GM21381 (cell line): ENCODE results near the gene CROCC2.

Experiments
- ATAC-seq: cut with Tn5 transposase; IDR thresholded peaks from one replicate; pipeline ENCODE4 v1.9.1; 2021; ENCODE audit warnings: mild to moderate bottlenecking, moderate library complexity; ENCODE audit not compliant: unreplicated experiment

The CROCC2 gene

DNA sequence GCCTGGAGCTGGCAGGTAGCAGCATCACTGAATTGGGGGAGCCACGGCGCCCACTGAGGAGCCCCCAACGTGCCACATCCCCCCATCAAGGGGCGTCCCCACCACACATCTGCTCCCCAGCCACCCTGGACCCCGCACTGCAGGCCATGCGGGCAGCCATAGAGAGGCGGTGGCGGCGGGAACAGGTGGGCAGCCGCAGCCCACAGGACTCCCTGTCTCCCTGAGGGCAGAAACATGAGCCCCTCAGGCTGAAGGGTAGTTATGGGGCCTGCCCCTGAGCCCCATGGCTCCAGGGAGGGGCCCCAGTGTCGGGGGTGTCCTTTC lies 26.6 kb downstream of the CROCC2 start:
- ATAC-seq: no peak

DNA sequence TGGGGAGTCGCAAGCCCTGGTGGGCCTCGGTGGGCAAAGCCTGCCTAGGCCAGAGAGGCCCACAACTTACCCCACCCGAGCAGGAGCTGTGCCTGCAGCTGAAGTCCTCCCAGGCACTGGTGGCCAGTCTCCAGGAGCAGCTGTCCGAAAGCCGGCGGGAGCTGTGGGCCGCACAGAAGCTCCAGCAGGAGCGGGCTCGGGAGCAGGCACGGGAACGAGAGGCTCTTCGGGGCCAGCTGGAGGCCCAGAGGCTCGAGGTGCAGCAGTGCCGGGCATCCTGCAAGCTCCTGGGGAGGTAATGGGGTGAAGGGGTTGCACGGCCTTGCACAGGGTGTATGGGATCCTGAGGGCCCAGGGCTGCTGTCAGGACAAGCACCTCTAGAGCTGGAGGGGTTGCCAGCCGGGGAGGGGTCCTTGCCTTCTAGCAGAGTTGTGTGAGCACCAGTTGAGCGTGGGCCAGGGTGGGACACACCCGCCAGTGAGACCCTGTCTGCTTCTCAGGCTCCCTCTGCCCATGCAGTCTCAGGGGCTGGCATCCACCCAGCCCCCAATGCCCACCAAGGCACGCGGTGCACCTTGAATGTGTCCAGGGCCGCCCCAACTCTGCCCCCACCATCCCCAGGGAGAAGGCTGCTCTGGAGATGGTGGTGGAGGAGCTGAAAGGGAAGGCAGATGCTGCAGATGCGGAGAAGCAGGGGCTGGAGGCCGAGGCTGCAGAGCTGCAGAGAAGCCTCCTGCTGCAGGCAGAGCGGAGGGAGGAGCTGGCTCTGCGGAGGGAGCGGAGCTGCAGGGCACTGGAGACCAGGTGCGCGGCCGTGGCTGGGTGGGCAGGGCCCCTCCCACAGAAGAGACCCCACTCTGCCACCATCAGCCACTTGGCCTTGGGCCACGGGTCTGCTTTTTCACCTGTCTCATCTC lies 27.2 kb downstream of the CROCC2 start:
- ATAC-seq: no peak

DNA sequence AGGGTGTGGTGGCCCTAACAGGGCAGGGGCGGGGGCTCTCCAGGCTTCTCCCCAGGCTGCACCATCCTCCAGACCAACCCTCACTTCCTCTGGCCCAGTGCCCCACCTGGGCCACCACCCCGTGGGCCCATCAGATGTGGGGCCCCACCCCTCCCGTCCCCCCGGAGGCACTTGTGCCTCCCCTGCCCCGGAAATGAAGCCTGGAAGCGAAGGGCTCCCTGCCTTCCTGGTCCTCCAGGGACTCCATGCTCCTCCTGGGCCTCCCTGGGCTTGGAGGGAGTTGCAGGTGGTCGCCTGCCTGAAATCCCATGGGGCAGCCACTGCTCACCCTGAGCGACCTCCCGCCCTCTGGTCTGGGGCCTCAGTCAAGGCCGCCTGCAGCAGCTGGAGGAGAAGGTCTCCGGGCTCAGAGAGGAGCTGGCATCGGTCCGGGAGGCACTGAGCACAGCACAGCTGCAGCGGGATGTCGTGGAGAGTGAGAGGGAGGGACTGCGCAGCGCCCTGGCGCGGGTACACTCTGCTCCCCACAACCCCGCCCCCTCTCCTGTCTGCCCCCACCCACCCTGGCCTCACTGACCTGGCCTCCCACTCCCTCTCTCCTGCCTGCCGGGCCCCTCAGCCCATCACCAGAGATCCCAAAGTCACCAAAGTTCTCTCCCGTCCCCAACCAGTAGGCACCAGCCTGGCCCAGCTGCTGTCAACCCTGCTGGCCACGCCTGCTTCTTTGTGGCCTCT lies 28.0 kb downstream of the CROCC2 start:
- ATAC-seq: no peak

DNA sequence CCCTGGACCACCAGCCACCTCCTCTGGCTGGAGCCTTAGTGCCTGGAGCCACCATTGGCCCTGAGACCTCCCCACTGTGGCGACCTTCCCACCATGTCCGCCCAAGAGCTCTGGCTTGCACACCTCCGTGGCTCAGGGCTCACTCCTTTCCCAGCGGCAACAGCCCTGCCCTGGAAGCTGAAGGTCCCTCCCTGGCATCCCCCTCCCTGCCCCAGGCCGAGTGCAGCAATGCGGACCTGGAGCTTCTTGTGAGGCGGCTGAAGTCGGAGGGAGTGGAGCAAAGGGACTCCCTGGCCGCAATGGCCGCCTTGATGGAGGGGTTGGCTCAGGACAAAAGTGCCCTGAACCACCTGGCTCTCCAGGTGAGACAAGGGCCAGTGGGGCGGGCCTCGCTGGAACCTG lies 28.6 kb downstream of the CROCC2 start:
- no peak for ATAC-seq

DNA sequence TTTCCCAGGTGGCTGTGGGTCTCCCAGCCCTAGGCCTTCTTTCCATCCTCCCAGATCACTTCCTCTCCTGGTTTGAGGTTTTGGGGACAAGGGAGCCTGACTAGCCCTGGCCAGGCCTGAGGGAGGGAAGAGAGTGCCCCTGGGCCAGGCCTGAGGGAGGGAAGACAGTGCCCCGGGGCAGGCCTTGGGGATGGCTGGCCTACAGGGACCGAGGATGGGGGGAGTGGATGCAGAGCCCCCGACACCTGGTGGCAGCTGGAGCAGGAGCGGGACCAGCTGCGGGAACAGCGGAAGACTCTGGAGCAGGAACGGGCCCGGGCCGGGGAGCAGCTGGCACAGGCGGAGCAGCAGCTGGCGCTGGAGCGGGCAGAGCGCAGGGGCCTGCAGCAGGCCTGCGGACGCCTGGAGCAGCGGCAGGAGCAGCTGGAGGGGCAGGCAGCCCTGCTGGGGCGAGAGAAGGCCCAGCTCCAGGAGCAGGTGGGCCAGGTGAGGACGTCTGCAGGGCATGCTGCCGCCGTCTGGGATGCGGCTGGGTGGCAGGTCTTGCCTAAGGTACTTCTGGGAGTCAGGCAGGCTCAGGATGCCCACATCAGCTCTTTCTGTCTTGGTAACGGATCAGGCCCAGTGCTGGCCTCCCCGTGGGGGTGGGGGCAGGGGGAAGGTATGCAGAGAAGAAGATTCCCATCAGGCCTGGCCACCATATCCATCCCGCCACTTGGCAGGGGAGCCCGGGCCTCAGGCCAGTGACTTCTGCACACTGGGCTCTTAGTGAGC lies 29.2 kb downstream of the CROCC2 start:
- ATAC-seq: no peak

DNA sequence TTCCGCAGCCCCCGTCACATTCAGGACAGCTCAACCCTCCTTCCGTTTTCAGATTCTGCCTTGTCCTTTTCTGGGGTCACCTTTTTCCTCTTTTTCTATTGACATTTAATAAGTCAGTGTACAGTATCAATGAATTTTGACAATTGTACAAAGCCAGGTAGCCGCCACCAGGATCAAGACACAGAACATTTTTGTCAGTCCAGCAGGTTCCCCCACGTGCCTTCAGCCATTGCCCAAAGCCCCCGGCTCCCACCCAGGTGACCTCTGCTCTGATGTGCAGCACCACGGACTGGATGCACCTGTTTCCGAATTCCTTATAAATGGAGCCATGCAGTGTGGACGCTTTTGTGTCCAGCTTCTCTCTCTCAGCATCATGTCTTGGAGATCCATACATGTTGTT lies 30.0 kb downstream of the CROCC2 start:
- ATAC-seq: no peak

DNA sequence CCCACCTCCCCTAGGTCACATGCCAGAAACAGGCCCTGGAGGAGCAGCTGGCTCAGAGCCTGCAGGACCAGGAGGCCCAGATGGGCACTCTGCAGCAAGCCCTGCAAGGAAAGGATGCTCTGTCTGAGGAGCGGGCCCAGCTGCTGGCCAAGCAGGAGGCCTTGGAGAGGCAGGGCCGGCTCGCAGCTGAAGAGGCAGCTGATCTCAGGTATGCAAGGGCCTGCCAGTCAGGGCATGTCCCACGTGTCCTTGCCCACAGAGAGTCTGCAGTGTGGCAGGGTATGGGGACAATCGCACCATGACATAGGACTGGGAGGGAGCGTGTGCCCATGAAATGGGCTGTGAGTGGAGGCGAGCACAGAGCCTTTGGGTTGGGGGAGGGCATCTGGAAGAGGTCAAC lies 39.9 kb downstream of the CROCC2 start:
- no peak for ATAC-seq

DNA sequence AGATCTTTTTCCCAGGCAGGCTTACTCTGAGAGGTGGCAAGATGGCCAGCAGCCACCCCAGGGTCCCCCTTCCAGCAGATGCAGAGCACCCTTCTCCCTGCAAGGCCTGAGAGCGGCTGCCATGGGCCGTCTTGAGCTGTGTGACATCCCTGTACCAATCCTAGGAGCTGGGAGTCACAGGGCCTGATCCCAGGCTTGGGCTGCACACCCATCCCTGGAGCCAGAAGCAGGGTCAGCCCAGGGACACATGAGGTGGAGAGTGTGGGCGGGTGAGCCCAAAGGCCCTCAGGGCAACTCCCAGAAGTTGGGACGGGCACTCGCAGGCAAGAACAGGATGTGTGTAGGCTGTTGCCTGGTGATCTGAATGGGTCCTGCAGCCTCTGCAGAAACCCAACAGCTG lies 40.5 kb downstream of the CROCC2 start:
- ATAC-seq: no peak

DNA sequence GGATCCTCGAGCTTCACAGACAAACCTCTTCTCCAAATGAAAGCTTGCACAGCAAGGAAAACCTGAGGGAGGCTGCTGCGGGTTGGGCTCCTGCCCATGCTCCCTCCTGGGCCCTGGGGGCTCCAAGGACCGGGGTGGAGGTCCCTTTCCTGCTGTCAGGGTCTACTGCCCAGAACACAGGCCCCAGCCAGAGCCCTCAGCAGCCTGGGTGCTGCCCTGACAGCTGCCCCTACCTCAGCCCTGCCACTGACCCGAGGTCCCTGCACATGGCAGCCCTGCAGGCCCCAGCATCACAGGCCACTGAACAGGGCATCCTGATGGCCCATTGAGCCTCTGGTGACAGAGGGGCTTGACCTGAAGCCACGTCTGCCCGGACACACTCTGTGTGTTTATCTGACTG lies 41.0 kb downstream of the CROCC2 start:
- no peak for ATAC-seq

DNA sequence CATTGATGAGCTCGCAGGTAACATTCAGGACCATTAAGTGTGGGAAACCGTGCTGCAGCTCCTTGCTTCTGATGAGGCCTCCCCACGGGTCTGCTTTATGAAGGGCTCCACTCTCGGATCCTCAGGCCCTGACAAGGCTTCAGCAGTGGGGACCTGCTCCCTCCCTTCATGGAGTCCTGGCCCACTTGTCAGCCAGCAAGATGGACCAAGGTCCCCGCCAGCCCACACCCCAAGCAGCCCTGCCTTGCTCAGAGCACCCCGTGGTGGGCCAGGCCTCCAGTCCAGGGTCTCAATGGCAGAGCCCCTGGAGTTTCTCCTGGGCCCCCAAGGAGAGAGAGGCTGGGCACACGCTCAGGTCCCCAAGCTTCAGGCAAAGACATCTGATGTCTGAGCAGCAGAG lies 41.5 kb downstream of the CROCC2 start:
- no peak for ATAC-seq

DNA sequence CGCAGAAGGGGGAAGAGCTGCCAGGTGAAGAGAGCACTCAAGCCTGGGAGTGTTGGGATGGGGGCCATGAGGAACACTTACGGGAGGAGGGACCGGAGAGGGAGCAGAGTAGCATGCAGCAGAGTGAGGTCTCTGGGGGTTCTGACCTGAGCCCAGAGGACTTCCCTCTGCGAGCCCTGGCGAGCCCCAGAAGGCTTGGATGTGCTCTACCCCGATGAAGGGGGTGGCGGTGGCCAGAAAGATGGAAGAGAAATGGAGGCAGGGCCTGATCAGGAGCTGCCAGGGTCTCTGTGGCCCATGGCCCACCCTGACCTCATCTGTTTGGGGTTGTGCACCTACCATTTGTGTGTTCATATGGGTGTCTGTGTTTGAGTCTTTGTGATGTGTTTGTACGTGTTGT lies 42.0 kb downstream of the CROCC2 start:
- no peak for ATAC-seq

DNA sequence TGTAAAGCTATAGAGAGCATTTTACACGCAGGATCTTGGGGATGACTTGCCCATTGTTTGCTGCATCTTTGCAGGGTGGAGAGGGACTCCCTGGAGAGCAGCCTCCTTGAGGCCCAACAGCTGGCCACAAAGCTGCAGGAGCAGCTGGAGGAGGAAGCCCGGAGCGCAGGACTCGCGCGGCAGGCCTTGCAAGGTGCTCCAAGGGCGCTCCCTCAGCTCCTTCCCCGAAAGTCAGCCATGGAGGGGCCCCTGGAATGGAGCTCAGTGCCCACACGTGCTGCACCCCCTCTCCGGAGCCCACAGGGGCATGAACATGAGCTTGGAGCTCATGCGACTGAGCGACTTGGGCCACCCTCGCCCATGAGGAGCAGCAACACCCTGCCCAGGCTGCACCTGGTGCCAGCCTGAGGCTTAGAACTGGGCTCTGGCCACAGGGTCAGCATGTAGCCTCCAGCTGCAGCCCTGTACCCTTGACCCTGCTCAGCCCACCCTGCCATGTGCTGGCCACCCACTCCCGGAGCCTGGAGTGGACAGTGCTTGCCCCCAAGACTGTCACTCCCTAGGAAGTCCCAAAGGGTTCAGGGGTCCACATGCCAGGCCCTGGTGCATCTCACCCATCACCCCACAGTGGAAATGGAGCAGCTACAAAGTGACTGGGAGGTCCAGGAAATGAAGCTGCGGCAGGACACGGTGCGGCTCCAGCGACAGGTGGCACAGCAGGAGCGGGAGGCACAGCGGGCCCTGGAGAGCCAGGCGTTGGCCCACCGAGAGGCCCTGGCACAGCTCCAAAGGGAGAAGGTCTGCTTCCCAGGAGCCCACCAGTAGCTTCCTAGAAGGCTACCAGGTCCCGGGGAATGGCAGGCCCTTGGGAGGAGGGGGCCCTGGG lies 43.0 kb downstream of the CROCC2 start:
- ATAC-seq: no peak

DNA sequence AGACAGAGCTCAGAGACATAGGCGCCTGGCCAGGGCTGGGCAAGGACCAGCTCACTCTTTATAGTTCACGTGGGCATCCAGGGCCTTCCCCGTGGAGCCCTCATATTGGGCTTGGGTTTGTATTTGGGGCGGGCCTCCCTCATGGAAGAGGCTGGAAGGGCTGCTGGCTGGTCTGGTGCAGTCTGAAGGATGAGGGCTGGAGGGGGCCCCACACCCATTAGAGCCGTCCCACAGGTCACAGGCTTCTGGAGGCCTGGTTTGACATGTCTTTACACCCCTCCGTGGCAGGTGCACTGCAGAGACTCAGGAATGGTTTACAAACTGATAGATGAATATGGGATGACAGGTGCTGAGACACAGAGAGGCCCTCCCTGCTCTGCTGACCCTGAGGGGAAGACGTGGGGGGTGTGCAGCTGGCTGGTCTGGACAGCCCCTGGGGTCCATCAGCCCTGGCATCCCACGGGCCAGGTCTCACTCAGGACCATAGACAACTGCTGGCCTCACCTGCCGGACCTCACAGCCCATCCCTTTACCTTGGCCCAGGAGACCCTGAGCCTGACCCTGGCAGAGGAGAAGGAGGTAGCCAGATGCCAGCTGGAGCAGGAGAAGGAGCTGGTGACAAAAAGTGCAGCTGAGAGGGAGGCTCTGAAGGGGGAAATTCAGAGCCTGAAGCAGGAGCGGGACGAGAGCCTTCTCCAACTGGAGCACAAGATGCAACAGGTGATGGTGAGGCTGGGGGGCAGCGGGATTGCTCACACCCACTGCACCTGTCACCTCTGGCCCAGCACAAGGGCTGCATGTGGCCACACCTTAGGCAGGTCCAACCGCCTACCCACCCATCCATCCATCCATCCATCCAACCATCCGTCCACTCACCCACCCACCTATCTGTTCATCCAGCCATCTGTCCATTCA lies 43.9 kb downstream of the CROCC2 start:
- ATAC-seq: no peak

DNA sequence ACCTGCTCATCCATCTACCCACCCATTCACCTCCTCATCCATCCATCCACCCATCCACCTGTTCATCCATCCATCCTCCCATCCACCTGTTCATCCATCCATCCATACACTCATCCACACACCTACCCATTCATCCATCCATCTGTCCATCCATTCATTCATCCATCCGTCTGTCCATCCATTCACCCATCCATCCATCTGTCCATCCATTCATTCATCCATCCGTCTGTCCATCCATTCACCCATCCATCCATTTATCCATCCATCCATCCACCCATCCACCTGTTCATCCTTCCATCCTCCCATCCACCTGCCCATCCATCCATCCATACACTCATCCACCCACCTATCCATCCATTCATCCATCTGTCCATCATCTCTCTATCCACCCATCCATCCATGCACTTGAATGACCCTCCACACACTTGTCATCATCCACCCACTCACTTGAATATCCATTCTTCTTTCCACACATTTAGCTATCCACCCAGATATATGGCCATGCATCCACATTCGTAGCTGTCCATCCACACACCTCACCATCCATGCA lies 45.0 kb downstream of the CROCC2 start:
- ATAC-seq: no peak

DNA sequence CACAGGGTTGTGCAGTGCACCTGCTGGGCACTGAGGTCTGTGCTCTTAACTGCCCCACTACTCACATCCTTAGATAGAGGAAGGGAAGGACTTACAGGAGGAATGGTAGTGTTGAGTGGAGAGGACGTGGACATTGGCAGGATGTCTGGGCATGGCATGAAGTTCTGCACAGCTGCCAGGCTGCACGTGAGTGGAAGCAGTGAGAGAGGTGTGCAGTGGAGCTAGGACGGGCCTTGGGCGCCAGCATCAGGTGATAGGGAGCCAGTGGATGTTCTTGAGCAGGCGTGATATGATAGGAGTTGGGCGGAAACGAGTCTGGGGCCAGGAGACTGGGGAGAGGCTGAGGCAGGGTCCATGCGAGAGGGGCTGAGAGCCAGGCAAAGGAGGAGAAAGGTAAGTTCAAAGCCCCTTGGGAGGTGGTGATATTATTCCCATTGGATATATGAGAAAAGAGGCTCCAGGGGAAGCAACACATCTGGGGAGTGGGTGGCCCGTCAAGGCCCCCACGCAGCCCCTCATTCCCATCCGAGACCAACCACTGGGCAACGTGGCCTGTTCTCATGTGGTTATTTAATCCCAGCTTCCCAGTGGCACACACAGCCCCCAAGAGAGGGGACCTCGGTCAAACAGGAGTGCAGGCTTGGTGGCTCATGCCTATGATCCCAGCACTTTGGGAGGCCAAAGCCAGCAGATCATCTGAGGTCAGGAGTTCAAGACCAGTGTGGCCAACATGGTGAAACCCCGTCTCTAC lies 46.5 kb downstream of the CROCC2 start:
- no peak for ATAC-seq

DNA sequence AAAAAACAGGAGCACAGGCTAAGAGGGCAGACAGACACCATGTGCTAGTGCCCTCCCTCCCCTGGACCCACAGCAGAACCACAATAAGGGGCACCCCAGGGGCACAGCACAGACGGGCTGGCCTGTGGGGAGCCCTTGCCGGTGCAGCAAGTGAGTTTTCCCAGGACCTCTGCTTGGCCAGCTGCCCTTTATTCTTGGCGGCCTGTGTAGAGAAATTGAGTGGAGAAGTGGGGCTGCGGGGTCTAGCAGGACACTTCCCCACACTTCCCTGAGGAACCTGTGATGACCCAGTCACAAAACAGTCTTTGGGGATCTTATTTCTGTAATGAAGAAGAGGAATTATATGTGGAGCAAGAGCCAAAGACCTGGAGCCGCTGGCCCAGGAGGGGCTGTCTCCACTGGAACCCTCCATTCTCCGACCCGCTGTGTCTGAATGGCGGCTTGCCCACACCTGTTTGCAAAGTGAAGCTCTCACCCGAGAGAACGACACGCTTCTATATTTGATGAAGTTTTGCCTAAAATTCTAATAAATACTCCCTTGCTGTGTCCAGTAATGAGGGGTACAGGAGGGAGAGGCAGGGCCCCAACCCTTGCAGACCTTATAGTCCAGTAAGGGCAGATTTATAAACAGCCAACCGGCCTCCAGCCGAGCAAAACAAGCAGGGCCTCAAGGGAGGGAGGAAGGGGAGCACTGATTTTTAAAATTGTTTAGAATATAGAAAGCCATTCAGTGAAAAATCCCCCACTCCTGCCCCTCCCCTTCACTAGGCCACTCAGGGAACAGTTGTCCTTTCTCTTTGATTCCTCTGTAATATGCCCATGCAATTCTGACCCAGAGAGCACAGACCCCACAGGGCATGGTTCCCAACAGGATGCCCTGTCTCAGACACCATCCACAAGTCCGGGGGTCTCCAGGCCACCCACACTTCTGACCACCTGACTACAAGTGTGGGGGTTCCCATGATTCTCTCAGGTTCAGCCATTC lies 47.6 kb downstream of the CROCC2 start:
- ATAC-seq: no peak
